ENCODE measurements around the gene IL1RL2.

DNA sequence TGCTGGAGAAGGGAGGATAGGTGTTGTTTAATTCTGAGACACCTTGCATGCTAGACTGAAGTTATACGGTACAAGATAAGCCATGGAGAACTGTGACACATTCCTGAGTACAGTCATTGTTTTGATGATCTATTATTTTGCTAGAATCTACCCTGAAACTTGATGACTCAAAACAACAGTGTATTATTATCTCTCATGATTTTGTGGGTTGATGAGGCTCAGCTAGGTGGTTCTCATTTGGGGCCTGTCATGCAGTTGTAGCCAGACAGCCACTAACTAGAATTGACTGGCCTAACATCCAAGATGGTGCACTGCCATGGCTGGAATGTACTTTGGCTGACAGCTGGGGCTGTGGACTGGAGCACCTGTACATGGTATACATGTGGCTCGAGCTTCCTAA is 49.7 kb upstream of the IL1RL2 start:
- no peak for TF ChIP-seq POLR2A (IDR thresholded peaks at IDR 0.05; ENCODE audit: borderline replicate concordance, extremely low read depth, insufficient read depth, insufficient read length)
- no peak for TF ChIP-seq EZH2 (IDR thresholded peaks at IDR 0.05)
- TF ChIP-seq, protein P1, sequence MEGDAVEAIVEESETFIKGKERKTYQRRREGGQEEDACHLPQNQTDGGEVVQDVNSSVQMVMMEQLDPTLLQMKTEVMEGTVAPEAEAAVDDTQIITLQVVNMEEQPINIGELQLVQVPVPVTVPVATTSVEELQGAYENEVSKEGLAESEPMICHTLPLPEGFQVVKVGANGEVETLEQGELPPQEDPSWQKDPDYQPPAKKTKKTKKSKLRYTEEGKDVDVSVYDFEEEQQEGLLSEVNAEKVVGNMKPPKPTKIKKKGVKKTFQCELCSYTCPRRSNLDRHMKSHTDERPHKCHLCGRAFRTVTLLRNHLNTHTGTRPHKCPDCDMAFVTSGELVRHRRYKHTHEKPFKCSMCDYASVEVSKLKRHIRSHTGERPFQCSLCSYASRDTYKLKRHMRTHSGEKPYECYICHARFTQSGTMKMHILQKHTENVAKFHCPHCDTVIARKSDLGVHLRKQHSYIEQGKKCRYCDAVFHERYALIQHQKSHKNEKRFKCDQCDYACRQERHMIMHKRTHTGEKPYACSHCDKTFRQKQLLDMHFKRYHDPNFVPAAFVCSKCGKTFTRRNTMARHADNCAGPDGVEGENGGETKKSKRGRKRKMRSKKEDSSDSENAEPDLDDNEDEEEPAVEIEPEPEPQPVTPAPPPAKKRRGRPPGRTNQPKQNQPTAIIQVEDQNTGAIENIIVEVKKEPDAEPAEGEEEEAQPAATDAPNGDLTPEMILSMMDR (IDR thresholded peaks at IDR 0.05 in 2 of 3, conservative IDR thresholded peaks at IDR 0.05 in 1 of 3; ENCODE audit: borderline replicate concordance in 1 of 3, insufficient read depth in 1 of 3, low read depth in 2 of 3, low read length in 2 of 3): no peak
- no peak for TF ChIP-seq ELF1 (IDR thresholded peaks at IDR 0.05; ENCODE audit: borderline replicate concordance, low read depth)

Data from HCT116 (cell line).